NT2/D1 (cell line): Measurements from ENCODE around the gene LPO.

Experiments used
- DNase-seq: peaks from one replicate; pipeline ENCODE4 v3.0.0-alpha.2; 2011; ENCODE audit warnings: low read depth, low spot score
- H3K27me3 ChIP-seq: 2 replicates; pipeline ENCODE4 v1.6.0; 2011; ENCODE audit warnings: mild to moderate bottlenecking; ENCODE audit not compliant: insufficient read length, insufficient read depth
- H3K36me3 ChIP-seq: 2 replicates; pipeline ENCODE4 v1.6.1; 2011; ENCODE audit warnings: mild to moderate bottlenecking, low read length, mixed read lengths; ENCODE audit not compliant: insufficient read depth, insufficient read length
- H3K4me1 ChIP-seq: 2 replicates; pipeline ENCODE4 v1.5.1; 2011; ENCODE audit not compliant: insufficient read depth, insufficient read length
- H3K4me3 ChIP-seq: 2 replicates; pipeline ENCODE4 v1.5.1; 2011; ENCODE audit warnings: low read depth; ENCODE audit not compliant: insufficient read length
- H3K9ac ChIP-seq: 2 replicates; pipeline ENCODE4 v1.6.0; 2011; ENCODE audit warnings: low read depth; ENCODE audit not compliant: insufficient read length
- H3K9me3 ChIP-seq: 2 replicates; pipeline ENCODE4 v1.5.1; 2011; ENCODE audit warnings: mild to moderate bottlenecking, low read length; ENCODE audit not compliant: insufficient read depth
- SUZ12 ChIP-seq: IDR thresholded peaks from 2 replicates; pipeline ENCODE4 v1.6.1; 2011; ENCODE audit not compliant: insufficient read length, insufficient read depth; ENCODE audit errors: extremely low read depth
- YY1 ChIP-seq: IDR thresholded peaks from 2 replicates; pipeline ENCODE4 v1.6.1; 2011; ENCODE audit not compliant: insufficient read length, insufficient read depth
- ZNF274 ChIP-seq: IDR thresholded peaks from 2 replicates; pipeline ENCODE4 v1.6.1; 2011; ENCODE audit warnings: mild to moderate bottlenecking, low read depth, low read length

LPO gene

GRCh38 chr17:58269557-58270291 is 31.3 kb downstream of the LPO start:
- Histone ChIP-seq H3K9me3 (no peaks in the 10 kb centered on the region), H3K4me3 (no peak overlapping the region), H3K27me3 (peaks cover 1% of the 10 kb centered on the region), H3K9ac (no peak overlapping the region), H3K36me3 (no peaks in the 10 kb centered on the region), H3K4me1 (no peaks in the 10 kb centered on the region)
- TF ChIP-seq SUZ12 (no peak), ZNF274 (no peak), YY1 (no peak)
- DNase-seq: no peak

GRCh38 chr17:58270476-58271215 is 32.3 kb downstream of the LPO start:
- H3K27me3 ChIP-seq: no peaks in the 10 kb centered on the region
- no peaks in the 10 kb centered on the region for H3K36me3 ChIP-seq
- no peak for TF ChIP-seq ZNF274
- TF ChIP-seq YY1: no peak
- no peak for TF ChIP-seq SUZ12
- no peak overlapping the region for H3K9ac ChIP-seq
- no peak for DNase-seq
- H3K9me3 ChIP-seq: no peaks in the 10 kb centered on the region
- H3K4me1 ChIP-seq: no peaks in the 10 kb centered on the region
- no peak overlapping the region for H3K4me3 ChIP-seq

DNA sequence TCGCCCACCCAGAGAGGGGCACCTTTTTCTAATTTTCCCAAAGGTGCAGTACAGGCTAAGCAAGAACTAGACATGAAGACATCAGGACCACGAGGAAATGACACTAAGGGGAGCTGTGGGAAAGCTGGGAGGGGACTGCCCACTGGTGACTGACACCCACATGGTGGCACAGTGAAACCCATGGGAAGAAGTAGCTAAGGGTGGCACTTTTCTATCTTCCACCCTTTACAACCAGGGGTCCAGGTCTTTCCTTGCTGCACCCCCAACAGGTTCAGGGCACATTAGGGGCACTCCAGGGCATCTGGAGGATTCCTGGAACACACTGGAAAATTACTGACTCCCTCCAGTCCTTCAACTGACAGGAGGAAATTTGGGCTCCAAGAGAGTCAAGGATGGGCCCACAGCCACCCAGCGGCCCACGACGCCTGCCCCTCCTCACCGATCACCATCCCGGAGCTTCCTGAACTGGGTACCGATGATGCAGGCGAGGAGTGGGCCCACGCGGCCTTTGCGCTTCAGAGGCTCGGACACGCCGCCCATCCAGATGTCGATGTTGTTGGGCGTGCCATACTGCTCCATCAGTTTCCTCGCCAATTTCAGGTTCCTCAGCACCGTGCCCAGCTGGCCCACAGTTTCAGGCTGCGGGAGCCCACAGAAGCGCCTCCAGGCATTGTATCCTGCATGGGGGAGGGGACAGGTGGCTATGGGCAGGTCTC is 33.0 kb downstream of the LPO start:
- no peaks in the 10 kb centered on the region for H3K36me3 ChIP-seq
- no peaks in the 10 kb centered on the region for H3K9me3 ChIP-seq
- no peak for TF ChIP-seq YY1
- no peak for TF ChIP-seq SUZ12
- no peak for TF ChIP-seq ZNF274
- no peaks in the 10 kb centered on the region for H3K27me3 ChIP-seq
- no peak overlapping the region for H3K4me3 ChIP-seq
- no peaks in the 10 kb centered on the region for H3K4me1 ChIP-seq
- no peak overlapping the region for H3K9ac ChIP-seq
- DNase-seq: no peak

DNA sequence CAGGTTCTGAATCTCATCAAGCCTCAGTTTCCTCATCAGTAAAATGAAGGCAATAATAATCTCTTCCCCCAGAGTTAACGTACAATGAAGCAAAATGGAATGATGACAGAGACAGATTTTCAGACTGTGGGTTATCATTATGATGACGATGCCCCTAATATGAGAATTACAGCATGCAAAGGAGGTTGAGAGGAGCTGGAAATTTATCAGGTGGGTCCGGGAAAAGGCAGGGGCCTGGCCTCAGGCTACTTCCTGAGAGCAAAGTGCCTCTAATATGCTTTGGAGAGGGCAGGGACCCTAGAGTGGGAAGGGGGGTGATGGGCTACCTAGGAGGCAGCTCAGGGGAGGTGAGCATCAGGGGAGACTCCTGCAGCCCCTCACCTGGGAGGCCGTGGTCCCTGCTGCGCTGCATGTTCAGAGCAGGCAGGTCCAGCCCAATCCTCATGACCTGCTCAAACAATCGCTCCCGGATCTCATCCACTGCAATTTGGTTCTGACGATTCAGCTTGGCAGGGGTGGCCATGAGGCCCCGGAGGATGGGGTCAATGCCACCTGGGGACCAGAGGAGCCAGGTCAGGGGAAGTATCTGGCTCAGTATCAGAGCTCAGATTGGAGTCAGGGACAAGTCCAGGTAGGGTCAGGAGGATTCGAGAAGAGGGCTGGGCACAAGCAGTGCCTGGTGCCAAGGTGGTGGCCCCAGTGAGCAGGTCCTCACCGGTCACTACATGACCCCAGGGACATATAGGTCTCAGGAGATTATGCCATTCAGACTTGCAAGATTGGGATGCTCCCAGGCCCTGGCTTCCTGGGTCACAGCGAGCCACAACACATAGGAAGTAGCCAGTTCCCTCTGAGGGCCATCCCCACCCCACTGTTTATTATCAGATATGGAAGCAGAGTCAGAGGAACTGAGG is 34.2 kb downstream of the LPO start:
- Histone ChIP-seq H3K9ac (no peak overlapping the region), H3K27me3 (no peaks in the 10 kb centered on the region), H3K9me3 (no peaks in the 10 kb centered on the region), H3K4me3 (no peak overlapping the region), H3K4me1 (no peaks in the 10 kb centered on the region), H3K36me3 (no peaks in the 10 kb centered on the region)
- DNase-seq: no peak
- TF ChIP-seq YY1 (no peak), SUZ12 (no peak), ZNF274 (no peak)

DNA sequence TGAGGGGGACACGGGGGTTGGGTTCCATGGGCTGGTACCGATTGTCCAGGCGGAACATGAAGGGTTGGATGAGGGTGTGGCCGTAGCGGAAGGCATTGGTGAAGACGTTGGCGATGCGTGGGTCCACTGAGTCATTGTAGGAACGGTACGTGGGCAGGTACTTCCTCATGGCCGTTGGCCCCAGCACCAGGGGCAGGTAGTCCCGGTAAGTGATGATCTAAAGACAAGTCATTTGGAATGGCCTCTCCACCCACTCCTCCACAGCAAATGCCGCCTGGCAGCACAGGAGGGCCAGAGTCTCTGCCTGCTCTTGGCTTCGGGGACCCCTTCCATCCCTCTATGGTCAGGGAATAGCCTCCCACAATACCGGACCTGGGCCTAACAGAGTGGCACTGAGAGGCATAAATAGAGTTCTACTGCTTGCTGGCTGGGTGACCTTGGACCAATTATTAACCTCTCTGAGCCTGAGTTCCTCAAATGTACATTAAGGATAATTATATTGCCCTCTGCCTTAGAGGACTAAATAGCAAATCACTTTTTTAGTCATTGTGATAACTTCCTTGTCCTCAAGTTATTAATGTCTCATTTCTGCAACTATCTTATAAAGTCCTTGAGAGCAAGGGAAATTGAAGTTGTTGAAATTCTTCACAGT is 35.2 kb downstream of the LPO start:
- Histone ChIP-seq H3K4me3 (no peak overlapping the region), H3K4me1 (no peaks in the 10 kb centered on the region), H3K27me3 (no peaks in the 10 kb centered on the region), H3K36me3 (no peaks in the 10 kb centered on the region), H3K9me3 (no peaks in the 10 kb centered on the region), H3K9ac (no peak overlapping the region)
- DNase-seq: no peak
- no peak for TF ChIP-seq SUZ12
- TF ChIP-seq ZNF274: no peak

GRCh38 chr17:58275417-58275816 is 37.0 kb downstream of the LPO start:
- Histone ChIP-seq H3K4me1 (no peaks in the 10 kb centered on the region), H3K4me3 (no peak overlapping the region), H3K27me3 (no peaks in the 10 kb centered on the region), H3K9me3 (no peaks in the 10 kb centered on the region), H3K9ac (no peak overlapping the region), H3K36me3 (no peaks in the 10 kb centered on the region)
- TF ChIP-seq SUZ12 (no peak), ZNF274 (no peak), YY1 (no peak)
- no peak for DNase-seq
